GM18499 (cell line): ENCODE data around the gene DHX32.

Experiments
- ATAC-seq: cut with Tn5 transposase; IDR thresholded peaks from one replicate; pipeline ENCODE4 v1.9.1; 2021; ENCODE audit warnings: moderate number of reproducible peaks; ENCODE audit not compliant: insufficient read depth, unreplicated experiment

Gene DHX32

GRCh38 chr10:125816548-125816947 lies 64.5 kb downstream of the DHX32 start:
- ATAC-seq: no peak

GRCh38 chr10:125815764-125816163 lies 65.3 kb downstream of the DHX32 start:
- ATAC-seq: no peak

- ATAC-seq: no peak
These were observed 68.9 kb downstream of the DHX32 start for GRCh38 chr10:125812128-125812750.

GRCh38 chr10:125811251-125811650 lies 69.8 kb downstream of the DHX32 start:
- ATAC-seq: no peak

- no peak for ATAC-seq
These were observed 73.0 kb downstream of the DHX32 start for GRCh38 chr10:125808047-125808446.

GRCh38 chr10:125802739-125803138 lies 78.4 kb downstream of the DHX32 start:
- no peak for ATAC-seq

- ATAC-seq: no peak
These were observed 79.0 kb downstream of the DHX32 start for GRCh38 chr10:125802131-125802530.

GRCh38 chr10:125801574-125801973 lies 79.5 kb downstream of the DHX32 start:
- no peak for ATAC-seq

GRCh38 chr10:125799451-125800182 lies 81.5 kb downstream of the DHX32 start:
- ATAC-seq: no peak

GRCh38 chr10:125797994-125798662 lies 83.0 kb downstream of the DHX32 start:
- ATAC-seq: no peak

GRCh38 chr10:125797424-125797823 lies 83.7 kb downstream of the DHX32 start:
- ATAC-seq: no peak

GRCh38 chr10:125795637-125796190 lies 85.4 kb downstream of the DHX32 start:
- no peak for ATAC-seq

- ATAC-seq: no peak
These were observed 86.0 kb downstream of the DHX32 start for GRCh38 chr10:125795128-125795527.

GRCh38 chr10:125792342-125793300 lies 88.5 kb downstream of the DHX32 start:
- no peak for ATAC-seq

- ATAC-seq: no peak
These were observed 92.7 kb downstream of the DHX32 start for GRCh38 chr10:125788156-125789034.
